LNCaP clone FGC (cell line): ENCODE measurements around the gene ANKRD39.
"Not testable (repeated sequence)": the region's sequence is repeated elsewhere in the genome, so short reads cannot be mapped to it uniquely, and the experiment has no call there.

Experiments used
- DNase-seq: peaks from one replicate; pipeline ENCODE4 v3.0.0-alpha.2; 2011; ENCODE audit warnings: low read depth
- H3K4me3 ChIP-seq: 2 replicates; pipeline ENCODE4 v1.5.1; 2011; ENCODE audit warnings: mild to moderate bottlenecking, low read depth, low read length, control low read depth
- CTCF ChIP-seq: IDR thresholded peaks from 2 replicates; pipeline ENCODE4 v1.5.1; 2012; ENCODE audit warnings: mild to moderate bottlenecking; ENCODE audit not compliant: control insufficient read depth, insufficient read depth; ENCODE audit errors: extremely low read depth

The ANKRD39 gene

GRCh38 chr2:96866149-96866548, 8.3 kb upstream of the ANKRD39 start:
- TF ChIP-seq CTCF: no peak
- no peak for DNase-seq
- no peak overlapping the region for H3K4me3 ChIP-seq

- DNase-seq: no peak
- TF ChIP-seq CTCF: no peak
- no peak overlapping the region for H3K4me3 ChIP-seq
These were observed 7.8 kb upstream of the ANKRD39 start for GRCh38 chr2:96865654-96866053.

- H3K4me3 ChIP-seq: no peak overlapping the region
- DNase-seq: no peak
- no peak for TF ChIP-seq CTCF
These were observed 6.7 kb upstream of the ANKRD39 start for GRCh38 chr2:96864343-96865091.

GRCh38 chr2:96863575-96864342, 5.9 kb upstream of the ANKRD39 start:
- TF ChIP-seq CTCF: no peak
- H3K4me3 ChIP-seq: no peak overlapping the region
- DNase-seq: no peak

- DNase-seq, H3K4me3 ChIP-seq: not testable (repeated sequence)
These were observed 5.2 kb upstream of the ANKRD39 start for GRCh38 chr2:96863056-96863455.

- no peak for DNase-seq
- TF ChIP-seq CTCF: no peak
- H3K4me3 ChIP-seq: no peak overlapping the region
These were observed 3.3 kb upstream of the ANKRD39 start for GRCh38 chr2:96861074-96861473.

- TF ChIP-seq CTCF: no peak
- H3K4me3 ChIP-seq: no peak overlapping the region
These were observed 2.5 kb upstream of the ANKRD39 start for GRCh38 chr2:96860065-96861029.

More at GRCh38 chr2:96860065-96861029, 2.5 kb upstream of the ANKRD39 start:
- DNase-seq: no peak
